Left colon (tissue), 2 donors: Measurements from ENCODE around the gene SEPTIN3. TPM values are rescaled to one million over a fixed set of nuclear protein-coding genes. Genes with fewer than 3 reads are reported as not detected.
A peak's percentile ranks its signal among the peaks of the same experiment; 100 is the strongest.

Experiments used
- ATAC-seq: fragments of 200-7000 bp; cut with Tn5 transposase; one replicate; pipeline ENCODE4 v1.9.1; 2020; ENCODE audit warnings: mild to moderate bottlenecking, moderate library complexity
- DNase-seq, 2 donors: peaks; one replicate each; pipeline ENCODE4 v3.0.0-alpha.2; 2020
- intact Hi-C, 2 donors: fragments of 100-400 bp; cut with DNase I in 1 of 2; cut with micrococcal nuclease in 1 of 2; formaldehyde crosslinking; loops; one replicate each; pipeline versions ENCODE4 v1.11.2 to v1.14.0; 2022; cut with DNase I, micrococcal nuclease
- long read RNA-seq: library from polyadenylated mRNA; unstranded; transcript quantifications from one replicate; pipeline ENCODE4 v2.0.0, GENCODE V29; 2021
- total RNA-seq, 2 donors: library from RNA; stranded (reverse); fragmentation: NEBNext Ultra II Directional; extraction: Animal tissue kit (Norgen Biotek cat#: 25700); gene quantifications; one replicate each; pipeline ENCODE4 v1.2.1, GENCODE V29; 2021
- donor health status: DM: no; HTN: no; CAD: no.
- donor health status: DM: yes; HTN: yes; CAD: no.

SEPTIN3 gene
- total RNA-seq: under 1 TPM; 0.43 to 0.56 TPM
- long read RNA-seq: 0 reads

- intact Hi-C loops: no loop called here
- ATAC-seq: no peak
Measured at GRCh38 chr22:41969110-41969646, at the start of gene SEPTIN3. Gene SEPTIN3 (plus strand): TSS chr22:41969443. CDS start chr22:41971493, 2,050 bp downstream.

GRCh38 chr22:41920271-41920976 lies 48.8 kb upstream of the SEPTIN3 start:
- DNase-seq (no peak), ATAC-seq (no peak)
- intact Hi-C loops: no loop called here

More at GRCh38 chr22:41969110-41969646, at the start of gene SEPTIN3:
- no peak for DNase-seq

- no peak for ATAC-seq
- intact Hi-C loops: no loop called here
- no peak for DNase-seq
Measured at GRCh38 chr22:41922328-41922727, 46.9 kb upstream of the SEPTIN3 start.

- DNase-seq: no peak
- intact Hi-C loops: no loop called here
- ATAC-seq: no peak
Measured at GRCh38 chr22:41922940-41923594, 46.2 kb upstream of the SEPTIN3 start.

GRCh38 chr22:41923595-41924276 lies 45.5 kb upstream of the SEPTIN3 start:
- DNase-seq (no peak), ATAC-seq (no peak)
- intact Hi-C loops: no loop called here

- DNase-seq (peak; percentile 61 to 83), ATAC-seq (peak; percentile 88)
- intact Hi-C loops: no loop called here
Measured at GRCh38 chr22:41925783-41926460, 43.3 kb upstream of the SEPTIN3 start.

GRCh38 chr22:41927813-41928212 lies 41.4 kb upstream of the SEPTIN3 start:
- ATAC-seq: no peak
- intact Hi-C loops: no loop called here
- no peak for DNase-seq

- intact Hi-C loops: no loop called here
Measured at GRCh38 chr22:41928593-41929417, 40.4 kb upstream of the SEPTIN3 start.

GRCh38 chr22:41929418-41929810 lies 39.8 kb upstream of the SEPTIN3 start:
- intact Hi-C loops: no loop called here
- DNase-seq: no peak
- ATAC-seq: no peak

More at GRCh38 chr22:41928593-41929417, 40.4 kb upstream of the SEPTIN3 start:
- DNase-seq (no peak), ATAC-seq (no peak)

- no peak for ATAC-seq
- peak in 1 of 2 donors; percentile 6 for DNase-seq
- intact Hi-C loops: no loop called here
Measured at GRCh38 chr22:41931701-41932269, 37.5 kb upstream of the SEPTIN3 start.

- intact Hi-C loops: no loop called here
- peak in 1 of 2 donors; percentile 2 for DNase-seq
- ATAC-seq: no peak
Measured at GRCh38 chr22:41932353-41932752, 36.9 kb upstream of the SEPTIN3 start.

GRCh38 chr22:41933411-41934177 lies 35.6 kb upstream of the SEPTIN3 start:
- intact Hi-C loops: no loop called here
- peak in 1 of 2 donors; percentile 6 for DNase-seq
- no peak for ATAC-seq

- intact Hi-C loops: no loop called here
- no peak for ATAC-seq
- DNase-seq: peak in 1 of 2 donors; percentile 4
Measured at GRCh38 chr22:41934284-41935014, 34.8 kb upstream of the SEPTIN3 start.

GRCh38 chr22:41935015-41935351 lies 34.3 kb upstream of the SEPTIN3 start:
- DNase-seq: peak in 1 of 2 donors; percentile 4
- intact Hi-C loops: no loop called here
- no peak for ATAC-seq

- intact Hi-C loops: no loop called here
- DNase-seq (no peak), ATAC-seq (no peak)
Measured at GRCh38 chr22:41935509-41935908, 33.7 kb upstream of the SEPTIN3 start.

- intact Hi-C loops: no loop called here
- ATAC-seq (no peak), DNase-seq (no peak)
Measured at GRCh38 chr22:41936894-41937169, 32.4 kb upstream of the SEPTIN3 start.
